Measurements from ENCODE around the gene NMS.

Gene NMS

GRCh38 chr2:100470182-100470581, at the start of gene NMS:
Gene NMS, plus strand, starts transcription at chr2:100470482. Its CDS starts 7 bp downstream, at chr2:100470489.
- DNase-seq, result no peak
- TF ChIP-seq POLR2A (IDR thresholded peaks at IDR 0.05; ENCODE audit: low read length), result no peak
- TF ChIP-seq GATA1 (IDR thresholded peaks at IDR 0.05; ENCODE audit: low read depth, low read length), result no peak

GRCh38 chr2:100422320-100423055, 47.8 kb upstream of the NMS start:
- no peak for TF ChIP-seq POLR2A (IDR thresholded peaks at IDR 0.05; ENCODE audit: low read length)
- peak; percentile 9 to 22 for DNase-seq

DNA sequence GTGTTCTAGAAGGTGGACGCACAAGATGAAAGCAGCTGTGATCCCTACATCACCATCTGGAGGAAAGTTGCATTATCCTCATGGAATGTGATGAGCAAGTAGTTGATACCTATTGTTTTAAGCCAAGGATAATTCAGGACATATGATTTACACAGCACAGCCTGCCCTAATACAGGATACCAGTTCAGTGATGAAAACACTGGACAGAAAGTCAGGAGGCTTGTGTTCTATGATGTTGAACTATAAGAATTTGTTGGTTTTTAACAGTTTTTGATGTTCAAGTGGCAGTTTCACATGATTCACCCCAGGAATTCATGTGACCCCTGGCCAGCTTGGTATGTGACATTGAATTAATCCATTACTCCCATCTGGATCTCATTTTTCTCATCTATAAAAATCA, 46.7 kb upstream of the NMS start:
- no peak for DNase-seq
- no peak for TF ChIP-seq POLR2A (IDR thresholded peaks at IDR 0.05; ENCODE audit: low read length)
- no peak for TF ChIP-seq GATA1 (IDR thresholded peaks at IDR 0.05; ENCODE audit: low read depth, low read length)

DNA sequence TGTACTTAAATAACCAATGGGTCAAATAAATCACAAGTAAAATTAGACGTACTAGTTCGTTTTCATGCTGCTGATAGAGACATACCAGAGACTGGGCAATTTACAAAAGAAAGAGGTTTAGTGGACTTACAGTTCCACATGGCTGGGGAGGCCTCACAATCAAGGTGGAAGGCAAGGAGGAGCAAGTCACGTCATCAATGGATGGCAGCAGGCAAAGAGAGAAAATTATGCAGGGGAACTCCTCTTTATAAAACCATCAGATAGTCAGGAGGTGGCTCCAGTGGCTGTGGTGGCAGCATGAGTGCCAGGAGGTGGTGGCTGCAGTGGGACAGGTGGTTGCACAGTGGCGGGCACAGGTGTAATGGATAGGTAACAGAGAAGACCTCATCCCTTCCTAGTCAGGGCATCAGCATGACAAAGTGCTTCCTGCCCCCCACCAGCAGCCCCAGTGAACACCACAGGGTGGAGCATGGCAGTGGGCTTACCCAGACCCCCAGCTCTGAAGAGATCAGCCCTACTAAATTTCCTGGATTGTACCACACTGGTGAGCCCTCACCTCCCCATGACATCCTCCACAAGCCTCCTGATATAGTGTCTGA, 45.9 kb upstream of the NMS start:
- TF ChIP-seq POLR2A (IDR thresholded peaks at IDR 0.05; ENCODE audit: low read length) (no peak), GATA1 (IDR thresholded peaks at IDR 0.05; ENCODE audit: low read depth, low read length) (no peak)
- no peak for DNase-seq

- DNase-seq, result no peak
- no peak for TF ChIP-seq GATA1 (IDR thresholded peaks at IDR 0.05; ENCODE audit: low read depth, low read length)
- no peak for TF ChIP-seq POLR2A (IDR thresholded peaks at IDR 0.05; ENCODE audit: low read length)
These were observed 45.2 kb upstream of the NMS start for GRCh38 chr2:100425107-100425506.

DNA sequence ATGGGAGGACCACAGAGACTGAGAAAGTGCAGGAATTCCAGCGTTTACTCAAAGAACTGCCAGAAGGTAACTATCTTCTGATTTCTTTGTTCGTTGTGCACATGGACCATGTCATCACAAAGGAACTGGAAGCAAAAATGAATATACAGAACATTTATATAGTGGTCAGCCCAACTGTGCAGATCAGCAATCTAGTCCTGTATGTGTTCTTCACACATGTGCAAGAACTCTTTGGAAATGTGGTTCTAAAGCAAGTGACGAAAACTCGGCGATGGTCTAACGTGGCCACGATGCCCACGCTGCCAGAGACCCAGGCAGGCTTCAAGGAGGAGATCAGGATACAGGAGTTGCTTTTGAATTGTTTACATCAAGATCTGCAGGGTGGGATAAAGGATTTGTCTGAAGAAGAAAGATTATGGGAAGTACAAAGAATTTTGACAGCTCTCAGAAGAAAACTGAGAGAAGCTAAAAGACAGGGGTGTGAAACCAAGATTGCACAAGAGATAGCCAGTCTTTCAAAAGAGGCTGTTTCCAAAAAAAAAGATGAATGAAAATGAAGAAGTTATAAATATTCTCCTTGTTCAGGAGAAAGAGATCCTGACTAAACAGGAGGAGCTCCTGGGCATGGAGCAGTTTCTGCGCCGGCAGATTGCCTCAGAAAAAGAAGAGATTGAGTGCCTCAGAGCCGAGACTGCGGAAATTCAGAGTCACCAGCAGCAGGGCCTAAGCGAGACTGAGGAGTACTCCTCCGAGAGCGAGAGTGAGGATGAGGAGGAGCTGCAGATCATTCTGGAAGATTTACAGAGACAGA, 44.5 kb upstream of the NMS start:
- TF ChIP-seq GATA1 (IDR thresholded peaks at IDR 0.05; ENCODE audit: low read depth, low read length) (no peak), POLR2A (IDR thresholded peaks at IDR 0.05; ENCODE audit: low read length) (no peak)
- DNase-seq, result no peak

GRCh38 chr2:100426384-100426720, 43.9 kb upstream of the NMS start:
- TF ChIP-seq GATA1 (IDR thresholded peaks at IDR 0.05; ENCODE audit: low read depth, low read length), result no peak
- no peak for TF ChIP-seq POLR2A (IDR thresholded peaks at IDR 0.05; ENCODE audit: low read length)
- DNase-seq, result no peak

GRCh38 chr2:100427111-100427510, 43.2 kb upstream of the NMS start:
- no peak for TF ChIP-seq POLR2A (IDR thresholded peaks at IDR 0.05; ENCODE audit: low read length)
- TF ChIP-seq GATA1 (IDR thresholded peaks at IDR 0.05; ENCODE audit: low read depth, low read length), result no peak

DNA sequence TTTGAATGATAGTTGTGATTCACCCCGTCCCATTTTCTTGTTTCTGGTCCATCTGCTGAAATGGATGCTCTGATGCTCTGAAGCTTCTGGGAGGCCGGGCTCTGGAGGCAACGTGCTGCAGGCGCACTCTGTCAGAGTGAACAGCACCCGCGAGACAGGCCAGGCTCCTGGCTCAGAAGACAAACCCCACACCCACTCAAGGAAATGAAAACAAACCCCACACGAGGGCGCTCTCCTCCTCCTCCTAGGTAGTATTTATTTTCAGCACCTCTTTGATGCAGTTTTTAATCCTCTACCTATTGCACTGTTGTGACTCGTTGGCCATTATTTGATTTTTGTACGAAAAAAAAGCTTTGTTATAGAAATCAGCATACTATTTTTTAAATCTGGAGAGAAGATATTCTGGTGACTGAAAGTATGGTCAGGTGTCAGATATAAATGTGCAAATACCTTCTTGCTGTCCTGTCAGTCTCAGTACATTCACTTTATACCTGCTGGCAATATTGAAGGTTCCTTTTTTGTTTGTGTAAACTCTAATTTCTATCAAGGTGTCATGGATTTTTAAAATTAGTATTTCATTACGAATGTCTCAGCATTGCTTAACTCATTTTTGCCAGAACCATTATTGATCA, 42.5 kb upstream of the NMS start:
- DNase-seq, result peak; percentile 58 to 73
- TF ChIP-seq GATA1 (IDR thresholded peaks at IDR 0.05; ENCODE audit: low read depth, low read length), result no peak
- TF ChIP-seq POLR2A (IDR thresholded peaks at IDR 0.05; ENCODE audit: low read length), result no peak

More at GRCh38 chr2:100427111-100427510, 43.2 kb upstream of the NMS start:
- DNase-seq, result no peak

GRCh38 chr2:100429726-100430125, 40.6 kb upstream of the NMS start:
- TF ChIP-seq GATA1 (IDR thresholded peaks at IDR 0.05; ENCODE audit: low read depth, low read length), result no peak
- no peak for TF ChIP-seq POLR2A (IDR thresholded peaks at IDR 0.05; ENCODE audit: low read length)
- DNase-seq, result no peak

- TF ChIP-seq POLR2A (IDR thresholded peaks at IDR 0.05; ENCODE audit: low read length), result no peak
- TF ChIP-seq GATA1 (IDR thresholded peaks at IDR 0.05; ENCODE audit: low read depth, low read length), result no peak
- no peak for DNase-seq
These were observed 32.5 kb upstream of the NMS start for GRCh38 chr2:100437751-100438150.

GRCh38 chr2:100446696-100447095, 23.6 kb upstream of the NMS start:
- TF ChIP-seq GATA1 (IDR thresholded peaks at IDR 0.05; ENCODE audit: low read depth, low read length), result no peak
- no peak for TF ChIP-seq POLR2A (IDR thresholded peaks at IDR 0.05; ENCODE audit: low read length)

GRCh38 chr2:100451092-100451491, 19.2 kb upstream of the NMS start:
- no peak for DNase-seq
- TF ChIP-seq GATA1 (IDR thresholded peaks at IDR 0.05; ENCODE audit: low read depth, low read length) (no peak), POLR2A (IDR thresholded peaks at IDR 0.05; ENCODE audit: low read length) (no peak)

More at GRCh38 chr2:100446696-100447095, 23.6 kb upstream of the NMS start:
- no peak for DNase-seq

DNA sequence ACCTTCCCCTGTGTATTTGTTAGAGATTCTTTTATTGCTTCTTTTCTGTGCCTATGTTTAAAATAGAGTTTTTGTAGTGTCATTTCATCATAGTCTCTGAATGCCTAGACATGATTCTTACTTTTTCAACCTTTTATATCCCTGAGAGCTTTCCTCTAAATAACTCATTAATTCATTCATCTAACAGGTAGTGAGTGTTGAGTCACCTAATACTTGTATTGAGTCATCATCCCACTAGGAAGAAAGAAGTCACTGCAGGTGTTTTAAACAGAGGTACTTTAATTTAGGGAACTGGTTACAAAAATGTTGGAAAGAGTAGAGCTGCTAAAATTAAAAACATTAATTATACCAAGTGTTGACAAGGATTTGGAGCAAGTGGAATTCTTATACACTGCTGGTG, 18.5 kb upstream of the NMS start:
- no peak for TF ChIP-seq POLR2A (IDR thresholded peaks at IDR 0.05; ENCODE audit: low read length)
- no peak for TF ChIP-seq GATA1 (IDR thresholded peaks at IDR 0.05; ENCODE audit: low read depth, low read length)
- DNase-seq, result no peak

Data from erythroblast (primary cell).